ENCODE measurements around the gene RCC1. TPM values are rescaled to one million over a fixed set of nuclear protein-coding genes. Genes with fewer than 3 reads are reported as not detected.
A peak's percentile ranks its signal among the peaks of the same experiment; 100 is the strongest.

The RCC1 gene
- total and polyA plus RNA-seq, 2 donors (not counting 3 experiments of a cell fraction or from before 2014, with no cell fraction given) = 37.1 to 77.7 TPM

GRCh38 chr1:28466226-28466778, 39.5 kb upstream of the RCC1 start:
- BruUV-seq (replicated peaks) = TSS peak; percentile 34
- POLR2A ChIA-PET = interaction anchor here (1.0 kb wide), 1 partner anchor 29 kb away, joined by 3 read pairs; no protein-coding TSS in a partner anchor

GRCh38 chr1:28470146-28470545, 35.7 kb upstream of the RCC1 start:
- H2AFZ ChIP-seq (ENCODE audit: low read depth, low read length) = no peak overlapping the region
- H3K9me1 ChIP-seq (replicated peaks; ENCODE audit: control insufficient read depth, extremely low read depth, insufficient read depth, low read length) = no peaks in the 10 kb centered on the region
- no peaks in the 10 kb centered on the region for H4K20me1 ChIP-seq (replicated peaks; ENCODE audit: control insufficient read depth, extremely low read depth, insufficient read depth, low read length)
- H3K9me3 ChIP-seq (replicated peaks; ENCODE audit: control insufficient read depth, insufficient read depth, low read length) = no peaks in the 10 kb centered on the region
- no peaks in the 10 kb centered on the region for H3K4me1 ChIP-seq (ENCODE audit: control insufficient read depth, extremely low read depth, insufficient read depth, low read length)
- peaks cover 11 to 15% of the 10 kb centered on the region in 2 experiments for H3K36me3 ChIP-seq (ENCODE audit: control insufficient read depth in 2 of 2, extremely low read depth in 1 of 2, insufficient read depth in 2 of 2, low read length in 2 of 2)
- H3K4me2 ChIP-seq (ENCODE audit: insufficient read depth, low read length) = no peak overlapping the region
- TF ChIP-seq GATA2 (IDR thresholded peaks at IDR 0.05; ENCODE audit: insufficient read depth, insufficient read length, low read depth, low read length) (no peak), MYC (IDR thresholded peaks at IDR 0.05; ENCODE audit: low read depth, low read length) (no peak), POLR2AphosphoS5 (IDR thresholded peaks at IDR 0.05; ENCODE audit: insufficient read depth, low read depth, low read length) (no peak), MAX (IDR thresholded peaks at IDR 0.05; ENCODE audit: insufficient read depth, insufficient read length) (no peak), EZH2 (IDR thresholded peaks at IDR 0.05; ENCODE audit: borderline replicate concordance, low read depth, low read length, severe bottlenecking) (no peak), FOS (IDR thresholded peaks at IDR 0.05; ENCODE audit: borderline replicate concordance, insufficient read depth, low read length) (no peak), JUN (IDR thresholded peaks at IDR 0.05; ENCODE audit: borderline replicate concordance, insufficient read depth, insufficient read length, low read depth) (no peak), POLR2A (IDR thresholded peaks at IDR 0.05; ENCODE audit: low read depth, low read length) (no peak)
- TF ChIP-seq, protein P1, sequence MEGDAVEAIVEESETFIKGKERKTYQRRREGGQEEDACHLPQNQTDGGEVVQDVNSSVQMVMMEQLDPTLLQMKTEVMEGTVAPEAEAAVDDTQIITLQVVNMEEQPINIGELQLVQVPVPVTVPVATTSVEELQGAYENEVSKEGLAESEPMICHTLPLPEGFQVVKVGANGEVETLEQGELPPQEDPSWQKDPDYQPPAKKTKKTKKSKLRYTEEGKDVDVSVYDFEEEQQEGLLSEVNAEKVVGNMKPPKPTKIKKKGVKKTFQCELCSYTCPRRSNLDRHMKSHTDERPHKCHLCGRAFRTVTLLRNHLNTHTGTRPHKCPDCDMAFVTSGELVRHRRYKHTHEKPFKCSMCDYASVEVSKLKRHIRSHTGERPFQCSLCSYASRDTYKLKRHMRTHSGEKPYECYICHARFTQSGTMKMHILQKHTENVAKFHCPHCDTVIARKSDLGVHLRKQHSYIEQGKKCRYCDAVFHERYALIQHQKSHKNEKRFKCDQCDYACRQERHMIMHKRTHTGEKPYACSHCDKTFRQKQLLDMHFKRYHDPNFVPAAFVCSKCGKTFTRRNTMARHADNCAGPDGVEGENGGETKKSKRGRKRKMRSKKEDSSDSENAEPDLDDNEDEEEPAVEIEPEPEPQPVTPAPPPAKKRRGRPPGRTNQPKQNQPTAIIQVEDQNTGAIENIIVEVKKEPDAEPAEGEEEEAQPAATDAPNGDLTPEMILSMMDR (IDR thresholded peaks at IDR 0.05; ENCODE audit: extremely low read depth in 1 of 2, insufficient read depth in 1 of 2, low read depth in 1 of 2, low read length in 2 of 2) = no peak
- POLR2A ChIA-PET = no interaction called here
- dilution Hi-C loops (cut with MboI; ENCODE audit: extremely low pct_ligation_motif_present, low sequenced_read_pairs) = no loop called here
- H3K4me3 ChIP-seq (replicated peaks in 1 of 3; ENCODE audit: insufficient read depth in 1 of 3, low read depth in 1 of 3, low read length in 3 of 3) = no peak overlapping the region
- BruUV-seq (replicated peaks) = no TSS peak
- CTCF ChIA-PET = interaction anchor here (2.8 to 7.2 kb wide), 2 partner anchors 49 to 59 kb away, joined by 9 to 60 read pairs; no protein-coding TSS in a partner anchor
- intact Hi-C loops (cut with micrococcal nuclease) = no loop called here
- H3K27ac ChIP-seq (ENCODE audit: insufficient read depth, low read depth, low read length) = no peak overlapping the region
- no peaks in the 10 kb centered on the region for H3K79me2 ChIP-seq (ENCODE audit: control insufficient read depth, insufficient read depth, low read length)
- no peak for FAIRE-seq
- DNase-seq (ENCODE audit: low read depth, low spot score) = no peak
- H3K9ac ChIP-seq (replicated peaks; ENCODE audit: extremely low read depth, insufficient read depth, low read length) = no peak overlapping the region
- no peaks in the 10 kb centered on the region for H3K27me3 ChIP-seq (ENCODE audit: control insufficient read depth in 2 of 2, insufficient read depth in 2 of 2, low read length in 2 of 2)

More at GRCh38 chr1:28466226-28466778, 39.5 kb upstream of the RCC1 start:
- no peaks in the 10 kb centered on the region for H3K4me1 ChIP-seq (ENCODE audit: control insufficient read depth, extremely low read depth, insufficient read depth, low read length)
- peaks cover 6 to 7% of the 10 kb centered on the region in 2 experiments for H3K36me3 ChIP-seq (ENCODE audit: control insufficient read depth in 2 of 2, extremely low read depth in 1 of 2, insufficient read depth in 2 of 2, low read length in 2 of 2)
- no peak overlapping the region for H3K27ac ChIP-seq (ENCODE audit: insufficient read depth, low read depth, low read length)
- H3K9me3 ChIP-seq (replicated peaks; ENCODE audit: control insufficient read depth, insufficient read depth, low read length) = no peaks in the 10 kb centered on the region
- H3K4me3 ChIP-seq (replicated peaks in 1 of 3; ENCODE audit: insufficient read depth in 1 of 3, low read depth in 1 of 3, low read length in 3 of 3) = no peak overlapping the region
- CTCF ChIA-PET = no interaction called here
- H2AFZ ChIP-seq (ENCODE audit: low read depth, low read length) = no peak overlapping the region
- H3K4me2 ChIP-seq (ENCODE audit: insufficient read depth, low read length) = no peak overlapping the region
- H4K20me1 ChIP-seq (replicated peaks; ENCODE audit: control insufficient read depth, extremely low read depth, insufficient read depth, low read length) = no peaks in the 10 kb centered on the region
- no peak for TF ChIP-seq POLR2AphosphoS5 (IDR thresholded peaks at IDR 0.05; ENCODE audit: insufficient read depth, low read depth, low read length)
- TF ChIP-seq MAX (IDR thresholded peaks at IDR 0.05; ENCODE audit: insufficient read depth, insufficient read length) = no peak
- no peak overlapping the region for H3K9ac ChIP-seq (replicated peaks; ENCODE audit: extremely low read depth, insufficient read depth, low read length)
- DNase-seq (ENCODE audit: low read depth, low spot score) (no peak), FAIRE-seq (no peak)
- no peaks in the 10 kb centered on the region for H3K79me2 ChIP-seq (ENCODE audit: control insufficient read depth, insufficient read depth, low read length)
- intact Hi-C loops (cut with micrococcal nuclease) (no loop called here), dilution Hi-C loops (cut with MboI; ENCODE audit: extremely low pct_ligation_motif_present, low sequenced_read_pairs) (no loop called here)
- H3K9me1 ChIP-seq (replicated peaks; ENCODE audit: control insufficient read depth, extremely low read depth, insufficient read depth, low read length) = no peaks in the 10 kb centered on the region
- no peaks in the 10 kb centered on the region for H3K27me3 ChIP-seq (ENCODE audit: control insufficient read depth in 2 of 2, insufficient read depth in 2 of 2, low read length in 2 of 2)

All from endothelial cell of umbilical vein (primary cell).